Testis (tissue), 2 donors: Measurements from ENCODE around the gene AUTS2.

Experiments
- CTCF ChIP-seq, 3 experiments: fragments of 450-650 bp in 2 of 3; fragments of 200-600 bp in 1 of 3; sonication (generic) in 1 of 3; IDR thresholded peaks; one replicate each; pipeline ENCODE4 v1.5.1; 2016 to 2019; ENCODE audit warnings: antibody characterized with exemption in 3 of 3, mild to moderate bottlenecking in 2 of 3, moderate library complexity in 1 of 3
- POLR2A ChIP-seq: fragments of 450-650 bp; IDR thresholded peaks from one replicate; pipeline ENCODE4 v1.6.1; 2017; ENCODE audit warnings: antibody characterized with exemption, mild to moderate bottlenecking, moderate library complexity

- TF ChIP-seq CTCF (IDR thresholded peaks at IDR 0.05) (no peak), POLR2A (no peak)
Measured at GRCh38 chr7:70097645-70098044, 499.4 kb downstream of the AUTS2 start.
